Activated CD4-positive, CD25-positive, alpha-beta regulatory T cell treated with anti-CD3 and anti-CD28 coated beads, Interleukin-2, amount 50 U/mL, for 72 hours (primary cell): ENCODE results near the gene TEX14.
A peak's percentile ranks its signal among the peaks of the same experiment; 100 is the strongest.

Source experiments
- DNase-seq: peaks from one replicate; pipeline ENCODE4 v3.0.0; 2021

The TEX14 gene

DNA sequence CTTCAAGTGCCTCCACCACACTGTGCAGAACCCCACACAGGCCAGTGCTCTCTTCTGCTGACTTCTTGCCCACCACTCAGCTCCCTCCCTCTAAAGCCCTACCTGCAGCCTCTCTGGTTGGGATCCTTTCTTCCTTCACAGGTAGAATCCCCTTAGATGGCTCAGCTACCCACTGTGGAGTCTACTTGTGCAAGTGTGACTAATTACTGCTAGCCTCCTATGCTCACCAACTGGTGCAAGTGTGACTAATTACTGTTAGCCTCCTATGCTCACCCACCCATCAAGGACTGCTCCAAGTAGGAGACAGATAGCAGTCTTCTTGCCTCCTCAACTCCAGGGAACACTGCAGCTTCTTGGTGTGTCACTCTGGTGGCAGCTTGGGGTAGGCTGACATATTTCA is 43.6 kb downstream of the TEX14 start:
- DNase-seq, result no peak

DNA sequence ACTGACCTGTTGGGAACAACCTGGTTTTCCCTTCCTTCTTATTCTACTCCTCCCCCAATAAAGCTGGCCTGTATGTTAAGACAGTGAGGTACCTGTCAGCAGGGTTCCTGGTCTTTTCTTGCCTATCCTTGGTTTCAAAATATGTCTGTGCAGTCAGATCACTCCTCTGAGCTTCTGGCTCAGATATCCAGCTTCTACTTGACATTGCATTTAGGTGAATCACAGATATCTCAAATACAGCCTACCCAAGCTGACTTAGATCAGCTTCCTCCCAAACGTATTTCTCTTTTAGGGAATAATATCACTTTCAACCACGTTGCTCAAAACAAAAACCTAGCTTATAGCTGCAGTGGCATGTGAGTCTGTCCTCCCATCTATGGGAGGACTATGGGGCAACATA is 48.7 kb downstream of the TEX14 start:
- no peak for DNase-seq

GRCh38 chr17:58641887-58642311 is 49.9 kb downstream of the TEX14 start:
- DNase-seq, result no peak

- no peak for DNase-seq
Observed at GRCh38 chr17:58640202-58640601, 51.6 kb downstream of the TEX14 start.

DNA sequence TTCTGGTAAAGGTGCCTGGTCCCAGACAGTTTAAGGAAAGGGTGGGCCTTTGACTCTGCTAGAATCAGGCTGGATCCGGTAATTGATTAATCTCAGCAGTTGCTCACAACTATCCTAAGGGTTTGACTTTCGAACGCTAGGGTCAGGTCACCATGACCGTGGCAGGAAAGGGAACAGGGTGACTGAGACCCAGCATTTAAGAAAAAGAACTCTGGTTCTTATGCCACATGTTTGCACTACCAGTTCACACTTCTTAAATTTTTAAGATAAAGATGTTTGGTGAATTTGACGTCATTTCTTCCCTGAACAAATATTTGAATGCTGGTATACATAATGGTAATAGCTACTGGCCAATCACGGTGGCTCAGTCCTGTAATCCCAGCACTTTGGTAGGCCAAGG is 52.2 kb downstream of the TEX14 start:
- DNase-seq, result no peak

DNA sequence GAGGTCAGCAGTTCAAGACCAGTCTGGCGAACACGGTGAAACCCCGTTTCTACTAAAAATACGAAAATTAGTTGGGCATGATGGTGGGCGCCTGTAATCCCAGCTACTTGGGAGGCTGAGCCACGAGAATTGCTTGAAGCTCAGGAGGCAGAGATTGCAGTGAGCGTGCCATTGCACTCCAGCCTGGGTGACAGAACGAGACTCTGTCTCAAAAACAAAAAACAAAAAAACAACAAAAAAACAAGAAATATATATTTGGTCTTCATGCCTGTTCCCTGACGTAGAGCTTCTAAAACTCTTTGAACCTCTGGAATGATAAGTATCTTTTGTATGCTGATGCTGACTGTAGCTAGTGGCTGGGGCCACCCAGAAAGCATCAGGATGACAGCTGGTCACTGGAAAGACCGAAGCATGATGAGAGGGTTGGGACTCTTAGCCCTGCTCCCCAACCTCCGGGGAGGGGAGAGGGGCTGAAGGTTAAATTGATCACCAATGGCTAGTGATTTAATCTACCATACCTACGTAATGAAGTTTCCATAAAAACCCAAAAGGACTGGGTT is 54.8 kb downstream of the TEX14 start:
- DNase-seq, result no peak

DNA sequence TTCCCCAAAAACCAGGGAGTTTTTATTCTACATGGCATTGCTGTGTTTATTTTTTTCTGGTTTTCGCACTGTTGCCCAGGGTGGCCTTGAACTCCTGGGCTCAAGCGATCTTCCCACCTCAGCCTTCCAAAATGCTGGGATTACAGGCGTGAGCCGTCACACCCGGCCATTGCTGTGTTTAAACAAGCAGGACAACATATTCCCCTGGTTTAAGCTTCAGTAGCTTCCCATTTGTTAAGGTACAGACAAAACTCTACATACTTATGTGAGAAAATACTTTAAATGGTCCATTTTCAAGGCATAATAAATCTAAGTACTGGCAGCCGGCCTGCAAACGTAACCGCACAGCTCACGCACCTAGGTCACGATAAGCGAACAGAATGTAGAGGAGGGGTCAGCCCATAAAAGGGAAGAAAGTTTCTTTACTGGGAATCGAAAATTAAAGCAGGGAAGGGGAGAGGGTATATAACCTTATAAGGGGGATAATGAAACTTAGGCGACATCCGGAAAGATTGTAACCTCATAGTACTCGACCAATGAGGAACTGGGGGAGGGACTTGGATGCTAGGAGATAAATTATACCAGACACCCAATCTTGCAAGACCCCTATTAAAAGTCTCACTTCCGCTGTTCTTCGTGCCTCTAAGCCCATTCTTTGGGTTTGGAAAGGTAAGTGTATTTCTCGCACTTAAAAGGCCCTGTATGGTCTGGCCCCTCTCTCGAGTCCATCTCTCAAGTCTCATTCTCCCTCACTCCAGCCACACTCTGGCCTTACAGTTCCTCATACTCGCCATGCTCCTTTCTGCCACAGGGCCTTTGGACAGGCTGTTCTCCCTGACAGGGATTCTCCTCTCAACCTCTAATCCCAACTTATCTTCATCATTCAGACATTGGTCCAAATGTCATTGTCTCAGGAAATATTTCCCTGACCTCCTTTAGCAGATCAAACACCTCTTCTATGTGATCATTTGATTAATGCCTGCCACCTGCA is 59.2 kb downstream of the TEX14 start:
- DNase-seq, result no peak

- peak; percentile 85 for DNase-seq
Observed at GRCh38 chr17:58631523-58632323, 60.1 kb downstream of the TEX14 start.

DNA sequence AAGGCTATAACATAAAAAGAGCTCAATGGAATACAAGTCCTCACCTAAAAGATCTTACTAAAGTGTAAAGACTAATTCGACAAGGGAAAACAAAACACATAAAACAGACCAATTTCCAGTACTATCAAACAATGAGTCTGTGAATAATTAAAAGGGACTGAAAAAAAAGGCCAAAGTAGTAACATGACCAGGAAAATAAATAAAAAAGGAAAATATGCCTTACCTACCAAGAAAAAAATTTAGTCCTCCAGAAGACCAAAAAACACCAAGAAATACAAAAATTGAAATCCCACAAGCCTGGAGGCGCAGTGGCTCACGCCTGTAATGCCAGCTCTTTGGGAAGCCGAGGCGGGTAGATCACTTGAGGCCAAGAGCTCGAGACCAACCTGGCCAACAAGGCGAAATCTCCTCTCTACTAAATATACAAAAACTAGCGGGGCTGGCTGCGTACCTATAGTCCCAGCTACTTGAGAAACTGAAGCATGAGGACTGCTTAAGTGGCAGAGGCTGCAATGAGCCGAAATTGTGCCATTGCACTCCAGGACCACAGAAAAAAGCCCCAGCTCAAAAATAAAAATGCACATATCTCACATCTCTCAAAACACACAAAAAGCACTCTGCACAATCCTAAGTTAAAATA is 60.8 kb downstream of the TEX14 start:
- peak; percentile 45 for DNase-seq

DNA sequence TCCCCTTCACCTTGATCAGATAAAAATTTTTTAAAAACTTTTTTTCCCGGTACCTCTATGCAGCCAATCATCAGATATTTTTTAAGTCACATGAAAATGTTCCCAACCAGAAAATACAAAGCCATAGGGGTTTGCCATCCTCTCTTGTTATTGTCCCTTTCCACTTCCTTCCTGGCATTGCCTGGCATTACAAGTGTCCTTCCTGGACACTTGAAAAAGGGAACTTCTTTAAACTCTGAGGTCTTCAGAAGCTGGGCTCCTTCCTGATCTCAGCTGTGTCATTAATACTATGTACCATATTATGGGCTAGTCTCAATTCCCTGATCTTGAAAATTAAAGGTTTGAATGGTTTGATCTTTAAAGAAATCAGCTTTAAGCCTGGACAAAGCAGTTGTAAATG is 64.9 kb downstream of the TEX14 start:
- no peak for DNase-seq

DNA sequence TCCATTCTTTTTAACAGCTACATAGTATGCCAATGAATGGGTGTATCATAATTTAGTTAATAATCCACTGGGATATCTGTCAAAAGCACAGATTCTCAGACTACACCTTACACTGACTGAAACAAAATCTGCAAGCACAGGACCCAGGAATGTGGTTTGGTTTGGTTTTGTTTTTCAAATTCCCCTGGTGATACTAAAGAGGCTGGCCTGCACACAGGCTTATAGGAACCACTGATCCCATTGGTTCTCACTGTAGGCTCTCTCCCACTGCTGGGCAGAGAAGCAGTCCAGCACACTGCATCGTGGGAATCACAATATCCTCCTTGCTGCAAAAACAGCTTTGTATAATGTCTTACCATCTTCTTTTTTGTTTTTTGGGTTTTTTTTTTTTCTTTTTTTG is 67.1 kb downstream of the TEX14 start:
- DNase-seq, result no peak

DNA sequence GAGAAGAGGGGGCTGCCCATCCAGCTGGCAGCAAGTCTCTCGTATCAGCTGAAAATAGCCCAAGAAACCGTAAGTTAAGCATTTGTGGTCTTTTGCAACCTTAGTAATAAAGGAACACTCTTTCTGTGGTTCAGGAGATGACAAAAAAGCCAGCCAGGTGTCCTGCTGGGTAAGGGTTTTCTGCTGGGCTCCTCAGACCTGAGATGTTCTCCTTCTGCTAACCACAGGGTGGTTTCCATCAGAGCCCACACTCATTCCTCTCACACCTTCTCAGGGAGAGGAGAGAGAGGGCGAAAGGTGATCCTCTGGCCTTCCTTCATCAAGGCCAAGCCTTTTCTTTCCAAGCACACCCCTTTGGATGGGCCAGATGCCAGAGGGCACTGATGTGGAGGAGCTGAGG is 70.7 kb downstream of the TEX14 start:
- no peak for DNase-seq

DNA sequence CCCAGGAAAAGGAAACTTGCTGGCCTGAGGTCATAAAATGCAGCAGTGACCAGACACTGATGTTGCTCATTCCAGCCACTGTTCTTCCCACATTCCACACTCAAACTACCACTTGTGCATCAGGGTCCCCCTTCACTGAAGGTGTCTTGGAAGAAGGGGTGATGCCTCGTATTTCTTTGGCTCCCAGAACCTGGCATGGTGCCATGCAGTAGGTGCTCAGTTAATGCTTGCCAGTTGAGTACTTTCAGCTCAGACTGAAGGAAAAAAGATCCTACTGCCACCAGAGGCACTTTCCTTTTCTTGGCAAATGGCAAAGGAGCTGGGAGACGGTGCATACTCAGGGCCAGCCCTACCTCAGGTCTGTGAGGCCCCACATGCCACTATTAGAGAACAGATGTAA is 73.5 kb downstream of the TEX14 start:
- no peak for DNase-seq

GRCh38 chr17:58617563-58617962 is 74.3 kb downstream of the TEX14 start:
- no peak for DNase-seq

DNA sequence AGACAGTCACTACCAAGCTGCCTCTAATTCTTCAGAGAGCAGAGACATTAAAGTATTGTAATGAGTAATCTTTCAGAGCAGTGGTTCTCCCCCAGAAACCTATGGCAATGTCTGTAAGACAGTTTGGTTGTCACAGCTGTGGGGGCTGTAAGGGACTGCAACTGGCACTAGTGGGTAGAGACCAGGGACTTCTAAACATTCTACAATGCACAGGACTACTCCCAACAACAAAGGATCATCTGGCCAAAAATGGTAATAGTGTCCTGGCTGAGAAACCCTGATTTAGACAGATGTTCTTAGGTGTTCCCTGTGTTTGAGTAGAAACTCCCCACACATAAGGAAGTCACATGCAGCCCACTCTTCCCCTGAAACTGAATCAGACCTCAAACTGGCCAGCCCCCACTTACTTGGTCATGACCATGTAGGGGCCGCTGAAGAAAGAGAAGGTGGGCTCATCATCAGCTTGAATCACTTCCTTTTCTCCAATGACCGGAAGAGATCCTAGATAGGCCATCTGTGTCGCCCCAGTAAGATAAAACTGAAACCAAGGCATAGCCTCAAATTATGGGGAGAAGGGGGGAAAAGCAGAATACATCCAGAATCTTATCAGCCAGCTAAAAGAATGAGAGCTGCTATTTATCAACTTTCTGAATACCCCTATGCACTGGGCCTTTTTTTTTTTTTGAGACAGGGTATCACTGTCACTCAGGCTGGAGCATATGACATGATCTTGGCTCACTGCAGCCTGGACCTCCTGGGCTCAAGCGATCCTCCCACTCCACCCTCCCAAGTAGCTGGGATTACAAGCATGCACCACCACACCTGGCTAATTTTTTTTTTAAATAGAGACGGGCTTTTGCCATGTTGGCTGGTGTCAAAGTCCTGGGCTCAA is 75.8 kb downstream of the TEX14 start:
- DNase-seq, result no peak

GRCh38 chr17:58614859-58615459 is 76.9 kb downstream of the TEX14 start:
- DNase-seq, result no peak

DNA sequence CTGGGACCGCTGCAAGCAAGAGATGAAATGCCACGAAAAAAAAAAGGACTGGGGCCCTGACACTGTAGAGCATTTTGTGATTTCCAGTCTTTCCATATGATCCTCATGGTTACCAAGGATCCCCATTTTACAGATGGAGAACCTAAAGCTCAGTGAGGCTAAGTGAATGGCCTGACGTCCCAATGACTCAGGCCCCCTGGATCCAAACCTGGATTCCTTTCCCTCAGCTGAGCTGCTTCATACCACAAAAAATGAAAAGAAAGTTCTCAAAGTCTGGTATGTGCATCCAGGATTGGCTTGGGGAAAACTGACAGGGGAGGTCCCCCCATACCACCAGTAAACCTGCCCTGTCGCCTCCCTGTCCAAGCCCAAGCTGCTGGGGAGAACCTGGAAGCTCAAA is 80.5 kb downstream of the TEX14 start:
- no peak for DNase-seq

DNA sequence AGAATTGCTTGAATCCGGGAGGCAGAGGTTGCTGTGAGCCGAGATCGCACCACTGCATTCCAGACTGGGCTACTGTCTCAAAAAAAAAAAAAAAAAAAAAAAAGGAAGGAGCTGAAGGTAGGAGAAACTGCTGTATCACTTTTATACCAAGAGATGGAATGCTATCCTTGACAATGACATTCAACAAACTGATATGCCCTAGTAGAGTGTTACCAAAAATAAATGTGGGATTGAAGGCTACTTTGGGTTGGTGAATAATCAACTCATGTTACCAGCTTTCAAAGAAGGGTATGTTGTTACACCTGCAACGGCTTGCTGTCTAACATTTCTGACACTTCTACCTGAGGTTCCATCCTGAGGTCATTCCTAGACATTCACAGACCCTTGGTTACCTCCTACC is 84.9 kb downstream of the TEX14 start:
- DNase-seq, result no peak

GRCh38 chr17:58605986-58606385 is 85.9 kb downstream of the TEX14 start:
- no peak for DNase-seq

GRCh38 chr17:58605470-58605869 is 86.4 kb downstream of the TEX14 start:
- DNase-seq, result no peak

DNA sequence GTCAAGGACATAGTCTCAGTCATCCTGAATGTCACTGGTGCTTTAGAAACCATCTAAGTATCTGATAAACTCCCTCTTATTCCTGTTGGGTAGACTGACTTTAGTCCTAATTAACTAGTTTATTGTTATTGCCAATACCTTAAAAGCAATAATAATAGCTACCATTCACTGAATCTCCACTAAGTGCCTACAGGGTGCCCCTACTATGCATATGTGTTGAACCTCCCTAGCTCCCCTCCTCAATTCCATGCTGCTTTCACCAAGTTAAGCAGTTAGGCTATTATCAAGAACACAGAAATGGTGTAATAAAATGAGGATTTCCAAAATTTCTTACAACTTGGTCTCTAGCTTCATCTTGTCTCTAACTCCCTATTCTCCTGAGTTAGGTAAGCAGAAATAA is 89.9 kb downstream of the TEX14 start:
- DNase-seq, result no peak

DNA sequence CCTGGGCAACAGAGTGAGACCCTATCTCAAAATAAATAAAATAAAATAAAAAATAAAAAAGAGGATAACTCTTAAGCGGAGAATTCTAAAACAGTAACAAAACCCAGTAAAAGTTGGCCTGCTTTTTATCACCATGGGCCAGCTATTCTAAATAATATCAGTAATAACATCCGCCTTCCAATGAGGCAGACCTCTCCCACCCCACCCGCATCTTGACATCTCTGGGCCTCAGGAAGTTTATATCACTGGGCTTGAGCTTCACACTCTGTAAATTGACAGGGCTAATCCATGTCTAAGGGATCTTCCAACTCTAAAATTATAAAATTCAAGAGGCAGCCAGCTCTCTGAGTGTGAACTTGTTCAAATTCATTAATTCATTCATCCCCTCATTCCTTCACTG is 94.5 kb downstream of the TEX14 start:
- DNase-seq, result no peak
